ENCODE measurements around the gene SAV1. TPM values are rescaled to one million over a fixed set of nuclear protein-coding genes. Genes with fewer than 3 reads are reported as not detected.
"Not testable (repeated sequence)": the region's sequence is repeated elsewhere in the genome, so short reads cannot be mapped to it uniquely, and the experiment has no call there.

SAV1 gene
- total RNA-seq, 2 experiments from 2014 or later = 14.4 to 15.2 TPM

GRCh38 chr14:50635141-50635540, 33.0 kb downstream of the SAV1 start:
- no peak overlapping the region for H3K4me3 Mint-ChIP-seq
- H3K9me3 Mint-ChIP-seq = no peaks in the 10 kb centered on the region
- peaks cover 6% of the 10 kb centered on the region for H3K36me3 Mint-ChIP-seq
- no peak for DNase-seq
- no peaks in the 10 kb centered on the region for H3K4me1 Mint-ChIP-seq
- H3K27ac Mint-ChIP-seq = no peak overlapping the region
- no peaks in the 10 kb centered on the region for H3K27me3 Mint-ChIP-seq

GRCh38 chr14:50633954-50634353, 34.2 kb downstream of the SAV1 start:
- no peaks in the 10 kb centered on the region for H3K9me3 Mint-ChIP-seq
- H3K4me1 Mint-ChIP-seq = no peaks in the 10 kb centered on the region
- peaks cover 6% of the 10 kb centered on the region for H3K36me3 Mint-ChIP-seq
- H3K27me3 Mint-ChIP-seq = no peaks in the 10 kb centered on the region
- no peak overlapping the region for H3K27ac Mint-ChIP-seq
- DNase-seq = no peak
- no peak overlapping the region for H3K4me3 Mint-ChIP-seq

- H3K27ac Mint-ChIP-seq = no peak overlapping the region
Measured at GRCh38 chr14:50631408-50631821, 36.7 kb downstream of the SAV1 start.

GRCh38 chr14:50624947-50625346, 43.2 kb downstream of the SAV1 start:
- not testable (repeated sequence) for H3K4me1 Mint-ChIP-seq, H3K4me3 Mint-ChIP-seq, H3K9me3 Mint-ChIP-seq, H3K27ac Mint-ChIP-seq, H3K27me3 Mint-ChIP-seq, DNase-seq, H3K36me3 Mint-ChIP-seq

More at GRCh38 chr14:50631408-50631821, 36.7 kb downstream of the SAV1 start:
- H3K36me3 Mint-ChIP-seq = peaks cover 6% of the 10 kb centered on the region
- no peaks in the 10 kb centered on the region for H3K27me3 Mint-ChIP-seq
- no peak overlapping the region for H3K4me3 Mint-ChIP-seq
- DNase-seq = no peak
- no peaks in the 10 kb centered on the region for H3K9me3 Mint-ChIP-seq
- no peaks in the 10 kb centered on the region for H3K4me1 Mint-ChIP-seq

- no peak overlapping the region for H3K4me3 Mint-ChIP-seq
- no peak overlapping the region for H3K27ac Mint-ChIP-seq
- H3K36me3 Mint-ChIP-seq = peaks cover 2% of the 10 kb centered on the region
- no peaks in the 10 kb centered on the region for H3K9me3 Mint-ChIP-seq
- peaks cover 2% of the 10 kb centered on the region for H3K4me1 Mint-ChIP-seq
- no peak for DNase-seq
- no peaks in the 10 kb centered on the region for H3K27me3 Mint-ChIP-seq
Measured at GRCh38 chr14:50624447-50624846, 43.7 kb downstream of the SAV1 start.

GRCh38 chr14:50622978-50623377, 45.1 kb downstream of the SAV1 start:
- Mint-ChIP-seq H3K9me3 (no peaks in the 10 kb centered on the region), H3K27ac (no peak overlapping the region), H3K4me3 (no peak overlapping the region), H3K4me1 (peaks cover 2% of the 10 kb centered on the region), H3K36me3 (peaks cover 1% of the 10 kb centered on the region), H3K27me3 (no peaks in the 10 kb centered on the region)
- DNase-seq = no peak

- no peaks in the 10 kb centered on the region for H3K9me3 Mint-ChIP-seq
- H3K36me3 Mint-ChIP-seq = peaks cover 1% of the 10 kb centered on the region
- H3K27me3 Mint-ChIP-seq = no peaks in the 10 kb centered on the region
- no peak overlapping the region for H3K4me3 Mint-ChIP-seq
- no peak for DNase-seq
- H3K4me1 Mint-ChIP-seq = peaks cover 2% of the 10 kb centered on the region
- H3K27ac Mint-ChIP-seq = no peak overlapping the region
Measured at GRCh38 chr14:50620341-50620740, 47.8 kb downstream of the SAV1 start.

GRCh38 chr14:50619569-50620141, 48.5 kb downstream of the SAV1 start:
- Mint-ChIP-seq H3K9me3 (no peaks in the 10 kb centered on the region), H3K27me3 (no peaks in the 10 kb centered on the region), H3K27ac (no peak overlapping the region), H3K36me3 (peaks cover 1% of the 10 kb centered on the region), H3K4me3 (no peak overlapping the region), H3K4me1 (peaks cover 2% of the 10 kb centered on the region)
- DNase-seq = no peak

- Mint-ChIP-seq H3K36me3 (peaks cover 1% of the 10 kb centered on the region), H3K4me1 (no peaks in the 10 kb centered on the region), H3K27me3 (no peaks in the 10 kb centered on the region), H3K9me3 (no peaks in the 10 kb centered on the region), H3K4me3 (no peak overlapping the region), H3K27ac (no peak overlapping the region)
- DNase-seq = no peak
Measured at GRCh38 chr14:50616275-50616674, 51.8 kb downstream of the SAV1 start.

- Mint-ChIP-seq H3K27me3 (no peaks in the 10 kb centered on the region), H3K4me3 (no peak overlapping the region), H3K36me3 (peaks cover 1% of the 10 kb centered on the region), H3K9me3 (no peaks in the 10 kb centered on the region), H3K27ac (no peak overlapping the region), H3K4me1 (no peaks in the 10 kb centered on the region)
- DNase-seq = no peak
Measured at GRCh38 chr14:50615552-50615951, 52.6 kb downstream of the SAV1 start.

GRCh38 chr14:50615056-50615455, 53.0 kb downstream of the SAV1 start:
- Mint-ChIP-seq H3K36me3 (peaks cover 1% of the 10 kb centered on the region), H3K27ac (no peak overlapping the region), H3K9me3 (no peaks in the 10 kb centered on the region), H3K27me3 (no peaks in the 10 kb centered on the region), H3K4me3 (no peak overlapping the region), H3K4me1 (no peaks in the 10 kb centered on the region)
- DNase-seq = no peak

GRCh38 chr14:50612806-50613205, 55.3 kb downstream of the SAV1 start:
- peaks cover 1% of the 10 kb centered on the region for H3K36me3 Mint-ChIP-seq

GRCh38 chr14:50610465-50610864, 57.6 kb downstream of the SAV1 start:
- Mint-ChIP-seq H3K27me3 (no peaks in the 10 kb centered on the region), H3K4me1 (peaks cover 5% of the 10 kb centered on the region), H3K9me3 (no peaks in the 10 kb centered on the region), H3K36me3 (no peaks in the 10 kb centered on the region), H3K4me3 (no peak overlapping the region), H3K27ac (no peak overlapping the region)
- no peak for DNase-seq

More at GRCh38 chr14:50612806-50613205, 55.3 kb downstream of the SAV1 start:
- no peaks in the 10 kb centered on the region for H3K27me3 Mint-ChIP-seq
- no peak for DNase-seq
- H3K4me3 Mint-ChIP-seq = no peak overlapping the region
- H3K9me3 Mint-ChIP-seq = no peaks in the 10 kb centered on the region
- H3K27ac Mint-ChIP-seq = no peak overlapping the region
- no peaks in the 10 kb centered on the region for H3K4me1 Mint-ChIP-seq

- Mint-ChIP-seq H3K36me3 (no peaks in the 10 kb centered on the region), H3K27me3 (no peaks in the 10 kb centered on the region), H3K4me1 (peaks cover 5% of the 10 kb centered on the region), H3K27ac (no peak overlapping the region), H3K9me3 (no peaks in the 10 kb centered on the region), H3K4me3 (no peak overlapping the region)
- no peak for DNase-seq
Measured at GRCh38 chr14:50608302-50608851, 59.7 kb downstream of the SAV1 start.

GRCh38 chr14:50607761-50608160, 60.3 kb downstream of the SAV1 start:
- Mint-ChIP-seq H3K4me3 (no peak overlapping the region), H3K4me1 (peaks cover 5% of the 10 kb centered on the region), H3K36me3 (no peaks in the 10 kb centered on the region), H3K9me3 (no peaks in the 10 kb centered on the region), H3K27me3 (no peaks in the 10 kb centered on the region), H3K27ac (no peak overlapping the region)
- no peak for DNase-seq

GRCh38 chr14:50607181-50607580, 60.9 kb downstream of the SAV1 start:
- Mint-ChIP-seq H3K4me3 (no peak overlapping the region), H3K36me3 (no peaks in the 10 kb centered on the region), H3K27ac (no peak overlapping the region), H3K27me3 (no peaks in the 10 kb centered on the region), H3K9me3 (no peaks in the 10 kb centered on the region), H3K4me1 (peaks cover 5% of the 10 kb centered on the region)
- peak; percentile 44 for DNase-seq
